Measurements from ENCODE around the gene CKAP2.
"Not testable (repeated sequence)": the region's sequence is repeated elsewhere in the genome, so short reads cannot be mapped to it uniquely, and the experiment has no call there.

The CKAP2 gene

DNA sequence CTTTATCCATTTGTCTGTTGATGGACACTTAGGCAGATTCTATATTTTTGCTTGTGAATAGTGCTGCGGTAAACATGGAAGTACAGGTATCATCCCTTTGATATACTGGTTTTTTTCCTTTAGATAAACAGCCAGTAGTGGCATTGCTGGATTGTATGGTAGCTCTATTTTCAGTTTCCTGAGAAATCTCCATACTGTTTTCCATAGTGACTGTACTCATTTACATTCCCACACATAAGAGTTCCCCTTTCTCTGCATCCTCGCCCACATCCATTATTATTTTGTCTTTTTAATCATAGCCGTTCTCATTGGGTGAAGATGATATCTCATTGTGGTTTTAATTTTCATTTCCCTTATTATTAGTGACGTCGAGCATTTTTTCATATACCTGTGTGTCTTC is 35.7 kb downstream of the CKAP2 start:
- not testable (repeated sequence) for ATAC-seq, H3K27me3 Mint-ChIP-seq

DNA sequence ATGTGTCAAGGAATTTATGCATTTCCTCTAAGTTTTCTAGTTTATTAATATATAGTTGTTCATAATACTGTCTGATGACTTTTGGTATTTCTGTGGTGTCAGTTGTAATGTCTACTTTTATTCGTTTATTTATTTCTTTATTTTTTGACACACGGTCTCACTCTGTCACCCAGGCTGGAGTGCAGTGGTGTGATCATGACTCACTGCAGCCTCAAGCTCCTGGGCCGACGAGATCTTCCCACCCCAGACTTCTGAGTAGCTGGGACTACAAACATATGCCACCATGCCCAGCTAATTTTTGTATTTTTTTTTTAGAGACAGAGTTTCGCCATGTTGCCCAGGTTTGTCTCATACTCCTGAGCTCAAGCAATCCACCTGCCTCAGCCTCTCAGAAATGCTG is 39.0 kb downstream of the CKAP2 start:
- H3K4me3 Mint-ChIP-seq, H3K27ac Mint-ChIP-seq, DNase-seq, H3K27me3 Mint-ChIP-seq, H3K9me3 Mint-ChIP-seq, H3K4me1 Mint-ChIP-seq, ATAC-seq: not testable (repeated sequence)

More for the DNA sequence above, 35.7 kb downstream of the CKAP2 start:
- not testable (repeated sequence) for H3K4me3 Mint-ChIP-seq, H3K9me3 Mint-ChIP-seq, H3K4me1 Mint-ChIP-seq, DNase-seq, H3K27ac Mint-ChIP-seq

DNA sequence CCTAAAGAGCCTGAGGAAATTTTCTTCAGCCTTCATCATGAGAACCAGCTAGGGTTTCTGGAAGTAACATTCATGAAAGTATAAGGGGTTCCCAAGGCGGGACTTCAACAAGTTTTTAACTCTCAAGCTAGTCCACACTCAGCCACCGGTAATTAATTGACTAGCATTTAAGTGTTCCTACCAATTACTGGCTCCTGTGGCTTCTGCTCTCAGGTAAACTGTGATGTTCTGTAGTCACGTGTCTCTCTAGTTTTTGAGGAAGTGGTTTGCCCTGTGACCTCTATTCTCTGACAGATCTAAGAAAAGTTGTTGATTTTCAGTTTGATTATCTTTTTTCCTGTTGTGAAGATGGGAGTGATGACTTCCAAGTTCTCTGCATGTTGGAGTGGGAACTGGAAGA is 42.7 kb downstream of the CKAP2 start:
- DNase-seq, ATAC-seq, H3K27ac Mint-ChIP-seq, H3K27me3 Mint-ChIP-seq, H3K4me3 Mint-ChIP-seq, H3K4me1 Mint-ChIP-seq, H3K9me3 Mint-ChIP-seq: not testable (repeated sequence)

DNA sequence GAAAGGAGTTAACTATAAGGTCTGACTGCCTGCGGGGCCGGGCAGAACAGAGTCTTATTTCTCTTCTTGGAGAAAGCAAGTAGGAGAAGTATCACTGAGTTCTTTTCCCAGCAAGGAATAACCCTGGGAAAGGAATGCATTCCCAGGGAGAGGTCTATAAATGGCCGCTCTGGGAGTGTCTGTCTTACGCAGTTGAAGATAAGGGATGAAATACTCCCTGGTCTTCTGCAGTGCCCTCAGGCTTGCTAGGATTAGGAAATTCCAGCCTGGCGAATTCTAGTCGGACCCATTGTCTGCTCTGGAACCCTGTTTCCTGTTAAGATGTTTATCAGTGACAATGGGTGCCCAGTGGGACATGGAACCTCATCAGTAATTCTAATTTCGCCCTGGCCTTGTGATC is 47.0 kb downstream of the CKAP2 start:
- not testable (repeated sequence) for H3K27ac Mint-ChIP-seq, H3K27me3 Mint-ChIP-seq, DNase-seq, ATAC-seq, H3K4me3 Mint-ChIP-seq, H3K4me1 Mint-ChIP-seq
- H3K9me3 Mint-ChIP-seq = peaks cover 0 to 16% of the 10 kb centered on the region in 2 donors

DNA sequence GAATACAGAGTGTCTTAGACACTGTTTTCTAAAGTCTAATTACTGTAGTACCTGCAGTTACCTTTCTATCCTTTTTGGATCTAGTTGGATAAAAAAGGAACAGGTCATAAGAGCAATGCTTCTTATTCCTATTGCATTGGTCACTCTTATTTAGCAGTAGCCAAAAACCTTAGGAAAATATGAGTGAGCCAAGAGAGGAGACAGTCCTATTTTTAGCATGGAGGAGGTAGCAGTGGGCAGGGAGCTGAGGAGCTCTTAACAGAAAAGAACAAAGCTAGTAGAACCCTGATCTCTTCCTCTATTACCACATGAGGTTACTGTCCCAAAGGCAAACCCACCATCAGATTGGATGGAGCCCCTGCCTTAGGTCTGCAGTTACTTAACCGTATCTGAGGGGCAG is 50.6 kb downstream of the CKAP2 start:
- peaks cover 0 to 16% of the 10 kb centered on the region in 2 donors for H3K9me3 Mint-ChIP-seq
- not testable (repeated sequence) for H3K27me3 Mint-ChIP-seq, H3K4me3 Mint-ChIP-seq, H3K4me1 Mint-ChIP-seq, DNase-seq, ATAC-seq
- H3K27ac Mint-ChIP-seq = peak overlapping the region in 1 of 2 donors; percentile 74

DNA sequence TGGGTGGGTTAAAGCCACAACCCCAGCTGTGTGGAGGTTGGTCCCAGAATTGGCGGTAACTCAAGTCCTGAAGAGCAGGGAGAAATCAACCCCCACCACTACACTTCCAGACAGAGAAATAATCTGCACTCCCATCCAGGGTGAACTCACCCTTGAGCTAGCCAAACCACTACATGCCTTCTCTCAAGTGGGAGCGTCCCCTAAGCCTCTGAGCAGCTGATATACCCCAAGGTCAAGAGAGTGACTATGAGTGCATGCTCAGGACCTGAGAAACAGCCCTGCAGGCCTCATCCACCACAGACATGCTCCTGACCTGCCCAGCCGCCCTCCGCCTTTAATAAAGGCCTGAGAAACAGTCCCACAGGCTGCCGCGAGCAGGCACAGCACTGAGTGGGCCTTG is 54.3 kb downstream of the CKAP2 start:
- H3K9me3 Mint-ChIP-seq, H3K27me3 Mint-ChIP-seq, ATAC-seq, H3K4me3 Mint-ChIP-seq, H3K27ac Mint-ChIP-seq, H3K4me1 Mint-ChIP-seq, DNase-seq: not testable (repeated sequence)

DNA sequence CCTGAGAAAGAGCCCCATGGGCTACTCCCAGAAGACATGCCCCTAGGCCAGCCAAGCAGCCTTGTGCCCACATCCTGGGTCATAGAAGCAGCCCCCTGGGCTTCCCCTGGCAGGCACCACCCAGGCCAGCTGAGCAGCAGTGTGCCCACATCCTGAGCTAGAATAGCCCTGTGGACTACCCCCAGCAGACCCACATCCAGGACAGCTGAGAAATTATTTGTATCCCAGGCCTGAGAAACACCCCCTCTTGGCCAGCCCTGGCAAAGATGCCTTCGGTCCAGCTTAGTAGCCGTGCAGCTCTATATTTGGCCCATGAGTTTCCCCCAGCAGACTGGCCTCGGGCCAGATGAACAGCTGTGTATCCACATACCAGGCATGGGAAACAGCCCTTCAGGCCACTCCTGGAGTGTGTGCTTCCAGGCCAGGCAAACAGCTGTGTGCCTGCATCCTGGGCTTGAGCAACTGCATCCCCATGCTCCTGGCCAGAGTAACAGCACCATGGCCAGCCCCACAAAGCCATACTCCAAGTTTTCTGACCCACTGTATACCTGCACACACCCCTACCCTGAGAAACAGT is 55.0 kb downstream of the CKAP2 start:
- DNase-seq, H3K4me3 Mint-ChIP-seq, H3K27me3 Mint-ChIP-seq, ATAC-seq, H3K4me1 Mint-ChIP-seq, H3K9me3 Mint-ChIP-seq, H3K27ac Mint-ChIP-seq: not testable (repeated sequence)

DNA sequence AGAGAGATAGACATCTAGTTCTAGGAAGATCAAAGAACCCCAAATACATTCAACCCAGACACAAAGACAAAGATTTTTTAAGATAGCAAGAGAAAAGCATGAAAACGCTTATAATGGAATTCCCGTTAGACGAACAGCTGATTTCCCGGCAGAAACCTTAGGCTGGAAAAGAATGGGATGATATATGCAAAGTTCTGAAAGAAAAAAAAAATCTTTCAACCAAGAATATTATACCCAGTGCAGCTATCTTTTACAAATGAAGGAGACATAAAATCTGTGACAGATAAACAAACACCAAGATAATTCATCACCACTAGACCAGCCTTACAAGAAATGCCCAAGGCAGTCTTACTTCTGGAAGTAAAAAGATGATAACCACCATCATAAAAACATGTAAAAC is 56.3 kb downstream of the CKAP2 start:
- not testable (repeated sequence) for H3K9me3 Mint-ChIP-seq, H3K4me1 Mint-ChIP-seq, ATAC-seq, H3K27me3 Mint-ChIP-seq, DNase-seq, H3K27ac Mint-ChIP-seq, H3K4me3 Mint-ChIP-seq

DNA sequence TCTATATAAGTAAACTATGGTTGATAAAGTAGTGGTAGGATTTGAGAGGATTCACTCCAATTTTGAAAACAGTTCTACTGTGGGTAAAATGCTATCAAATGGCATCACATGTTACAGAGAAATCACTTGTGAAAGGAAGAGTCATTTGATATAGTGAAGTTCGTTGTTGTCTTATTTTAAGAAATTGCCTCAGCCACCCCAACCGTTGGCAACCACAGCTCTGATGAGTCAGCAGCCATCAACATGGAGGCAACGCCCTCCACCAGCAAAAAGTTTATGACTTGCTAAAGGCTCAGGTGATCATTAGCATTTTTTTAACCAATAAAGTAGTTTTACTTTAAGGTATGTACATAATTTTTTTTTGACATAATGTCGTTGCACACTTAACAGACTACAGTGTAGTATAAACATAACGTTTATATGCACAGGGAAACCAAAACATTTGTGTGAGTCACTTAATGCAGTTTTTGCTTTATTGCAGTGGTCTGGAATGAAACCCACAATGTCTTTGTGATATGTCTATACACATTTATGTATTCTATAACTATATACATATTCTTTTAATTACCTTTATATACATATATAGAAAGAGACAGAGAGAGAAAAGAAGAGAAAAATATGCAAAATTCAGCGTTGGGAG is 58.8 kb downstream of the CKAP2 start:
- peak; percentile 71 for ATAC-seq
- not testable (repeated sequence) for H3K27ac Mint-ChIP-seq, H3K4me1 Mint-ChIP-seq, H3K9me3 Mint-ChIP-seq, H3K4me3 Mint-ChIP-seq, H3K27me3 Mint-ChIP-seq
- DNase-seq = peak in 1 of 2 donors; percentile 28

DNA sequence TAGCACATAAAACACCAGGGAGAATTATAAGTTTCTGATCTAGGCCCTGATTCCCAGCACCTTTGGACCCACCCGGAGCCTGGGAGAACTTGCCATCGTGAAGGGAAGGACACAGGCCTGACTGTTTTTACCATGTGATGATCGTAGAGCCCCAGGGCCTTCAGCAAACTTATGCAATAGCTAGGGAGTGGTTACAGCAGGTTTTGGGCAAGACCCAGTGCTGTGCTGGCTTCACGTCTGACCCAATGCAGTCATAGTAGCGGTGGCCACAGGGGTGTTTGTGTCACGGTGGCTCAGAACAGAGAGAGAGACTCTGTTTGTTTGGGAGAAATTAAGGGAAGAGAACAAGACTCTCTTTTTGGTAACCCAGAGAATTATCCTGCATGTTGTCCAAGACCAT is 68.0 kb downstream of the CKAP2 start:
- H3K4me3 Mint-ChIP-seq, H3K27me3 Mint-ChIP-seq, H3K27ac Mint-ChIP-seq, H3K9me3 Mint-ChIP-seq, DNase-seq, ATAC-seq, H3K4me1 Mint-ChIP-seq: not testable (repeated sequence)
